ENCODE results near the gene SLC38A11. TPM values are rescaled to one million over a fixed set of nuclear protein-coding genes. Genes with fewer than 3 reads are reported as not detected.
"Not testable (repeated sequence)": the region's sequence is repeated elsewhere in the genome, so short reads cannot be mapped to it uniquely, and the experiment has no call there.

SLC38A11 gene
- total RNA-seq, 2 donors from 2014 or later = not detected

- H3K27ac Mint-ChIP-seq; H3K9me3 Mint-ChIP-seq; H3K36me3 Mint-ChIP-seq; ATAC-seq; DNase-seq (ENCODE audit: low spot score in 2 of 2): not testable (repeated sequence)
These were observed 21.6 kb upstream of the SLC38A11 start for GRCh38 chr2:164976875-164977470.

- Mint-ChIP-seq H3K9me3 (no peaks in the 10 kb centered on the region), H3K27ac (no peak overlapping the region), H3K36me3 (no peaks in the 10 kb centered on the region)
- no peak for DNase-seq (ENCODE audit: low spot score in 2 of 2)
- ATAC-seq = no peak
These were observed 21.0 kb upstream of the SLC38A11 start for GRCh38 chr2:164976301-164976700.

- no peaks in the 10 kb centered on the region for H3K36me3 Mint-ChIP-seq
- DNase-seq (ENCODE audit: low spot score in 2 of 2) = no peak
- no peak overlapping the region for H3K27ac Mint-ChIP-seq
- H3K9me3 Mint-ChIP-seq = no peaks in the 10 kb centered on the region
- no peak for ATAC-seq
These were observed 20.6 kb upstream of the SLC38A11 start for GRCh38 chr2:164975891-164976290.

- Mint-ChIP-seq H3K36me3 (no peaks in the 10 kb centered on the region), H3K27ac (no peak overlapping the region)
These were observed 18.9 kb upstream of the SLC38A11 start for GRCh38 chr2:164974221-164974620.

GRCh38 chr2:164972216-164972615 is 16.9 kb upstream of the SLC38A11 start:
- DNase-seq (ENCODE audit: low spot score in 2 of 2) = no peak
- Mint-ChIP-seq H3K9me3 (no peaks in the 10 kb centered on the region), H3K27ac (no peak overlapping the region), H3K36me3 (no peaks in the 10 kb centered on the region)
- ATAC-seq = no peak

More at GRCh38 chr2:164974221-164974620, 18.9 kb upstream of the SLC38A11 start:
- H3K9me3 Mint-ChIP-seq = no peaks in the 10 kb centered on the region
- no peak for ATAC-seq
- no peak for DNase-seq (ENCODE audit: low spot score in 2 of 2)

- DNase-seq (ENCODE audit: low spot score in 2 of 2) = no peak
- Mint-ChIP-seq H3K36me3 (no peaks in the 10 kb centered on the region), H3K27ac (no peak overlapping the region), H3K9me3 (no peaks in the 10 kb centered on the region)
- no peak for ATAC-seq
These were observed 14.8 kb upstream of the SLC38A11 start for GRCh38 chr2:164969909-164970690.

- no peak for DNase-seq (ENCODE audit: low spot score in 2 of 2)
- ATAC-seq = no peak
- Mint-ChIP-seq H3K27ac (no peak overlapping the region), H3K9me3 (no peaks in the 10 kb centered on the region), H3K36me3 (no peaks in the 10 kb centered on the region)
These were observed 12.5 kb upstream of the SLC38A11 start for GRCh38 chr2:164967781-164968228.

GRCh38 chr2:164967361-164967760 is 12.0 kb upstream of the SLC38A11 start:
- ATAC-seq (no peak), DNase-seq (ENCODE audit: low spot score in 2 of 2) (no peak)
- Mint-ChIP-seq H3K36me3 (no peaks in the 10 kb centered on the region), H3K9me3 (no peaks in the 10 kb centered on the region), H3K27ac (no peak overlapping the region)

GRCh38 chr2:164964700-164965099 is 9.4 kb upstream of the SLC38A11 start:
- ATAC-seq (no peak), DNase-seq (ENCODE audit: low spot score in 2 of 2) (no peak)
- Mint-ChIP-seq H3K27ac (no peak overlapping the region), H3K9me3 (no peaks in the 10 kb centered on the region), H3K36me3 (no peaks in the 10 kb centered on the region)

- Mint-ChIP-seq H3K27ac (no peak overlapping the region), H3K36me3 (no peaks in the 10 kb centered on the region), H3K9me3 (no peaks in the 10 kb centered on the region)
- ATAC-seq (no peak), DNase-seq (ENCODE audit: low spot score in 2 of 2) (no peak)
These were observed 4.8 kb upstream of the SLC38A11 start for GRCh38 chr2:164960159-164960558.

GRCh38 chr2:164954186-164954585 is 1.1 kb downstream of the SLC38A11 start:
- peak in 1 of 2 donors; percentile 73 for ATAC-seq
- DNase-seq (ENCODE audit: low spot score in 2 of 2) = no peak
- H3K36me3 Mint-ChIP-seq = no peaks in the 10 kb centered on the region
- no peak overlapping the region for H3K27ac Mint-ChIP-seq
- H3K9me3 Mint-ChIP-seq = no peaks in the 10 kb centered on the region

GRCh38 chr2:164953279-164953678 is 2.0 kb downstream of the SLC38A11 start:
- DNase-seq (ENCODE audit: low spot score in 2 of 2) (no peak), ATAC-seq (no peak)

GRCh38 chr2:164952057-164952702 is 3.1 kb downstream of the SLC38A11 start:
- ATAC-seq = no peak
- Mint-ChIP-seq H3K9me3 (no peaks in the 10 kb centered on the region), H3K36me3 (no peaks in the 10 kb centered on the region), H3K27ac (no peak overlapping the region)
- DNase-seq (ENCODE audit: low spot score in 2 of 2) = no peak

More at GRCh38 chr2:164953279-164953678, 2.0 kb downstream of the SLC38A11 start:
- H3K36me3 Mint-ChIP-seq = no peaks in the 10 kb centered on the region
- H3K27ac Mint-ChIP-seq = no peak overlapping the region
- H3K9me3 Mint-ChIP-seq = no peaks in the 10 kb centered on the region

GRCh38 chr2:164948540-164948939 is 6.8 kb downstream of the SLC38A11 start:
- H3K27ac Mint-ChIP-seq = no peak overlapping the region
- ATAC-seq (no peak), DNase-seq (ENCODE audit: low spot score in 2 of 2) (no peak)
- no peaks in the 10 kb centered on the region for H3K36me3 Mint-ChIP-seq
- no peaks in the 10 kb centered on the region for H3K9me3 Mint-ChIP-seq

- no peak for ATAC-seq
- Mint-ChIP-seq H3K36me3 (no peaks in the 10 kb centered on the region), H3K27ac (no peak overlapping the region), H3K9me3 (no peaks in the 10 kb centered on the region)
- DNase-seq (ENCODE audit: low spot score in 2 of 2) = no peak
These were observed 8.0 kb downstream of the SLC38A11 start for GRCh38 chr2:164947281-164947680.

GRCh38 chr2:164943289-164943688 is 12.0 kb downstream of the SLC38A11 start:
- H3K27ac Mint-ChIP-seq = no peak overlapping the region
- ATAC-seq (no peak), DNase-seq (ENCODE audit: low spot score in 2 of 2) (no peak)
- no peaks in the 10 kb centered on the region for H3K36me3 Mint-ChIP-seq
- no peaks in the 10 kb centered on the region for H3K9me3 Mint-ChIP-seq

GRCh38 chr2:164937864-164938401 is 17.4 kb downstream of the SLC38A11 start:
- Mint-ChIP-seq H3K9me3 (no peaks in the 10 kb centered on the region), H3K36me3 (no peaks in the 10 kb centered on the region), H3K27ac (no peak overlapping the region)
- ATAC-seq = no peak
- no peak for DNase-seq (ENCODE audit: low spot score in 2 of 2)

Measured in activated naive CD4-positive, alpha-beta T cell treated with anti-CD3 and anti-CD28 coated beads, Interleukin-2, amount 50 U/mL, for 72 hours (primary cell).